OCI-LY1 (cell line): Measurements from ENCODE around the gene B4GALT5.

Source experiments
- CTCF ChIP-seq: fragments of 200-600 bp; sonication (generic), shearing (Covaris generic); IDR thresholded peaks from 2 replicates; pipeline ENCODE4 v1.5.1; 2017; ENCODE audit warnings: mild to moderate bottlenecking, antibody characterized with exemption, low read length, moderate library complexity, mixed read lengths
- EZH2 ChIP-seq: fragments of 200-600 bp; sonication (generic), shearing (Covaris generic); IDR thresholded peaks from 2 replicates; pipeline ENCODE4 v1.8.0; 2017; ENCODE audit warnings: borderline replicate concordance, mixed run types, mild to moderate bottlenecking, antibody characterized with exemption, low read length, moderate library complexity, mixed read lengths

- TF ChIP-seq CTCF (no peak), EZH2 (no peak)
Measured at GRCh38 chr20:49756241-49756640, 42.6 kb upstream of the B4GALT5 start.
